HG03159 (cell line): ENCODE measurements around the gene PAK6.

Experiments used
- ATAC-seq: cut with Tn5 transposase; IDR thresholded peaks from one replicate; pipeline ENCODE4 v1.9.1; 2021; ENCODE audit warnings: mild to moderate bottlenecking, moderate library complexity; ENCODE audit not compliant: unreplicated experiment

PAK6 gene

GRCh38 chr15:40255033-40255432 lies 16.2 kb downstream of the PAK6 start:
- ATAC-seq: no peak

GRCh38 chr15:40256638-40257235 lies 17.9 kb downstream of the PAK6 start:
- no peak for ATAC-seq

GRCh38 chr15:40257656-40258450 lies 19.0 kb downstream of the PAK6 start:
- ATAC-seq: no peak

DNA sequence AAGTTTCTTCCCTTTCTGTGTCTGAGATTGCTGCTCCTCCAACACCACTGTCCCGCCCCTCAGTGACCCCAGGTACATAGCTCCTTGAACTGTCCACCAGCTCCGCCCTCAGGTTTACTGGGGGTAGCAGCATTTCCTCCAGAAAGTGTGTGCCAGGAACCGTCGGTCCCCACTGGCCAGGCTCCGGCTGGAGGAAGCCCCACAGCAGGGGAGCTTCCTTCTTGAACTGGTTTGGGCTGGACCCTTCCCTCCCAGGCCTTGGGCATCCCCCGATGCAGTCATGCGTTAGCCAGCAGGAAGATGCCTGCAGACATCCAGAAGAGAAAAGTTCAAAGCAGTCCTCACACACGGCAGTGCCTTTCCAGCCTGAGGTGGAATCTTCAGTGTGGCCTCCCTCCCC lies 19.7 kb downstream of the PAK6 start:
- no peak for ATAC-seq

- ATAC-seq: no peak
Measured at GRCh38 chr15:40259021-40259420, 20.2 kb downstream of the PAK6 start.

DNA sequence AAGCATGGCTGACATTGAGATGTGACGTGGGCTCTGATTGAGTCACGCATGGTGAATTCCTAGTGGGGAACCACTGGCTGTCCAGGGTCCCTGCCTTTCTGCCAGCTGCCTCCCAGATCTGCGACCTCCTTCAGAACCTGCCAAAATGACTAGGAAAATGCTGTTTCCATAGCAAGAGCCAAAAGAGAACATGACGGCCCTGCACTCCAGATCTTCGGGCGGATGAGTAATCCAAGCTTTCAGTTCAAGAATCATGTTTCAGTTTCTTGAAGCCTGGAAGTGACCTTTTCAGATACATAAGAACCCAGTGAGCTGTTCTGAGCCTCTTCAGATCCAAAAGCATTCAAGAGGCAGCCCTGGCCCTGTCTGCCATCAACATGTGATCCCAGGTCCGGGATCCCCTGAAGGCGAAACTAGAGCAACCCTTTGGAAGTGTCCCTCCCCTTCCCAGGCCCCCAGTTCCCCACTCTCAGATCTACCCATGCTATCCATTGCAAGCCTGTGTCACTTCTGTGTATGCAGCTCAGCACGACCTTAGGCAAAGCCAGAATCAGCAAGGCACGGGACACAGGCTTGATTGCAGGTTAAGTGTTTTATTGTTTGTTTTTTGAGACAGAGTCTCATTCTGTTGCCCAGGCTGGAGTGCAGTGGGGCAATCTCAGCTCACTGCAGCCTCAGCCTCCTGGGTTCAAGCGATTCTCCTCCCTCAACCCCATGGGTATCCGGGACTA lies 24.3 kb downstream of the PAK6 start:
- no peak for ATAC-seq

DNA sequence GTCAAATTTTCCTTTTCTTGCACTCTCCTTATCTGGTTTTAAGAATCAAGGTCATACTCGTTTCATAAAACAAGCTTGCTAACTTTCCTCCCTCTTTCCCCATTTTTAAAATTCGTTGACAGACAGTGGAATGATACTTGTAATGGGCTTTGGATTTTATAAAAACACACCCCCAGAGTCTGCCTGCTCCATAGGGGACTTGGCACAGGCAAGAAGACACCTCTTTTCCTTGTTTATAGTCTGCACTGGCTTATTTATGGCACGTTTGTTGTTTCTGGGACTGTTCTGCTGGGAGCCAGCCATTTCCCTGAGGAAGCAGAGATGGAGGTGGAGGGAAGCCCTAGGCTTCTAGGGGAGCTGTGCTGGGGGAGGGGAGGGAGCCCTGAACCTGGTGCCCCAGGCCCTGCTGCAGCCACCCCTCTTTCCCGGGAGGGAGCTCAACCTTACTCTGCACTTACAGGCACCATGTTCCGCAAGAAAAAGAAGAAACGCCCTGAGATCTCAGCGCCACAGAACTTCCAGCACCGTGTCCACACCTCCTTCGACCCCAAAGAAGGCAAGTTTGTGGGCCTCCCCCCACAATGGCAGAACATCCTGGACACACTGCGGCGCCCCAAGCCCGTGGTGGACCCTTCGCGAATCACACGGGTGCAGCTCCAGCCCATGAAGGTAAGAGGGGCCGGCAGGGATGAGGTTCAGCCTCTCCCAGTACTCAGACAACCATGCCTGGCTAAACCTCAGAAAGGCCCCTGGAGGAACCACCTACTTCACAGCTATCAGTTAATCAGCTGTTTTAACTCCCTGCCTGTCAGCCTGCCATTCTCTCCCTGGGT lies 25.7 kb downstream of the PAK6 start:
- ATAC-seq: no peak

DNA sequence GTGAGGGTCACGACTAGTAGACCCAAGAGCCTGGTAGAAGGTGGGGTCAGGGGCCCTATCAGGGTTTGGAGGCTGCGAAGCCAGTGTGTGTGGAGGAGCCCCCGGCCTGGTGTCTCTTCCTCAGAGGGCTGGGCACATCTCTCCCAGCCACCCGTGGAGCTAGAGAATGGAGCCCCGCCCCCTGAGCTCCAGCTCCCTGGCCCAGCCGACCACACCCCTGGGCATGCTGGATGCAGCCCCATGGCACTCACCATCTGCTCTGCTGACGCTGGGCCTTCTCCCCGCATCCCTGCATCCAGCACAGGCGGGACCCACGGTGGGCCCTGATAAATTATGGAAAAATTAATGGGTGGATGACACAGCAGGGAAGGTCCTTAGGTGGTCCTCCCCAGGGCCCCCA lies 26.5 kb downstream of the PAK6 start:
- ATAC-seq: no peak

GRCh38 chr15:40265875-40266274 lies 27.0 kb downstream of the PAK6 start:
- no peak for ATAC-seq

GRCh38 chr15:40266828-40267304 lies 28.0 kb downstream of the PAK6 start:
- ATAC-seq: no peak

GRCh38 chr15:40267670-40268069 lies 28.8 kb downstream of the PAK6 start:
- no peak for ATAC-seq

GRCh38 chr15:40269604-40270003 lies 30.7 kb downstream of the PAK6 start:
- ATAC-seq: no peak

DNA sequence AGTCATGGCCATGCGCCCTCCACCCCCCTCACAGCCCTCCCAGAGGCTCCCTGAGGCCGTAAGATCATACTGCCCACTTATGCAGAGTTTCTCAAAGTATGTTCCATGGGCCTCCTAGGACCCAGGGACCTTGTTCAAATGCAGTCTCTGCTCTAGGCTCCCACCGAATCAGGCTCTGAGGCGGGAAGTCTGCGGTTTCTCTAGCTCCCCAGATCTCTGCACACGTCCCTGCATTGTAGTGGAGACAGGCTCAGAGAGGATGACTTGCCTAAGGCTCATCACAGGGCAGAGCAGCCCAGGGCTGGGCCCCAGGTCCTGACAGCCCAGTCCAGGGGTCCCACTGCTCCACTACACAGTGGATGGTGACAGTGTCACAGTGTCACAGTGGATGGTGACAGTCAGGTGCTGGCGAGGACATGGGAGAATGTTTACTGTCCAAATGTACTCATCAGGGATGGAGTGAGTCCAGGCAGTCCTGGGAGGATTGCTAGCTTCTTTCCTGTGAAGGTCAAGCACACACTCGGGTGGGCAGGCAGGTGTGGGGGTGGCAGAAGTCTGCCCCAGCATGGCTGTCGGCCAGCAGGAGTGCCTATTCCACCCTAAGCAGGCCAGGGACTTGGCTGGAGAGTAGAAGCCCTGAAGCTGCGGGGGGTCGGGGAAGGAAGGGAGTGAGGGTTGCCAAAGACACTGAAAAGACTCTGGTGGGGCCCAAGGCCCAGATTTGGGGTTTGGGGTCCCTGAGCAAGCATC lies 31.6 kb downstream of the PAK6 start:
- ATAC-seq: no peak

DNA sequence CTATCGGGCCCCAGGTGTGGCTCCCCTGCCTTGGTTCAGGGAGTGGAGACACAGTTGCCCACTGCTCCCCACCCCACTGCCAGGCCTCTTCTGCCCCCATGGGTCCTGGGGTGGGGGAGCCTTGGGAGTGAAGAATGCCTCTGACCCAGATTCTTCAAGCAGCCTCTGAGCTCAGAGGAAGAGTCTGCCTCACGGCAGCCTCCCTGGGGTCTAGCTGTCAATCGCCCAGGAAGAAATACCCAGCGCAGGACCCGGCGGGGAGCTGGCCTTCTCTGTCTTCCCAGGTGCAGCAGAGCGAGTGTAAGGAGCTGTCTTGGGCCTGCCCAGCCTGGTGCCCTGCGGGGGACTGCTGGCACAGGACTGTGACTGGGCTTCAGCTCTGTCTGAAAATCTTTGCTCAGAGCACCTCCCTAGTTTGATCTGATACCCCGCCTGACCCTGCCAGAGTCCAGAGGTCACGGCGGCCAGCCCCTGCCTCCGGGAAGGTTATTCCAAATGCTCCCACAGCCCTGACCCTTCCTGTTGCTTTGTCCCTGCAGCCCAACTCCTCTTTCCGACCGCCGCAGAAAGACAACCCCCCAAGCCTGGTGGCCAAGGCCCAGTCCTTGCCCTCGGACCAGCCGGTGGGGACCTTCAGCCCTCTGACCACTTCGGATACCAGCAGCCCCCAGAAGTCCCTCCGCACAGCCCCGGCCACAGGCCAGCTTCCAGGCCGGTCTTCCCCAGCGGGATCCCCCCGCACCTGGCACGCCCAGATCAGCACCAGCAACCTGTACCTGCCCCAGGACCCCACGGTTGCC lies 33.0 kb downstream of the PAK6 start:
- ATAC-seq: no peak

GRCh38 chr15:40272485-40273056 lies 33.7 kb downstream of the PAK6 start:
- no peak for ATAC-seq

DNA sequence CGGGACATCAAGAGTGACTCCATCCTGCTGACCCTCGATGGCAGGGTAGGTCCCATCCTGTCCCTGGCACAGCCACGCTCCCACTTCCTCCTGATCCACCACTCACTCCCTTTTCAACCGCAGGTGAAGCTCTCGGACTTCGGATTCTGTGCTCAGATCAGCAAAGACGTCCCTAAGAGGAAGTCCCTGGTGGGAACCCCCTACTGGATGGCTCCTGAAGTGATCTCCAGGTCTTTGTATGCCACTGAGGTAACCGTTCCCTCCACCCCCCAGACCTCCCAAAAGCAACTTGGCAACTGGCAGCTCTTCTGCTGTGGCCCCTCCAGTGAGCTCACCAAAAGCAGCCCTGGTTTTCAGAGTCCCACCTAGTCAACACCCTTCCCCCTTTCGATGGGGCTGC lies 34.6 kb downstream of the PAK6 start:
- no peak for ATAC-seq

GRCh38 chr15:40274350-40275274 lies 35.7 kb downstream of the PAK6 start:
- ATAC-seq: no peak

GRCh38 chr15:40275523-40275922 lies 36.7 kb downstream of the PAK6 start:
- no peak for ATAC-seq
